Stimulated activated naive B cell treated with anti-CD40 and anti-IgM and Interleukin-4, amounts not matched to agents 10 μg/mL and 1 μg/mL and 100 μg/mL, for 72 hours (primary cell): ENCODE results near the gene ANKRD30B.

ENCODE experiments used
- ATAC-seq, 2 donors: fragments of 150-1000 bp; cut with Tn5 transposase; replicated peaks; 2 replicates each; pipeline ENCODE4 v1.10.0; 2021; ENCODE audit warnings: moderate library complexity in 1 of 2
- DNase-seq: peaks from one replicate; pipeline ENCODE4 v3.0.0; 2021
- H3K27ac Mint-ChIP-seq: one replicate; pipeline ENCODE4 v1.8.0; 2022; ENCODE audit warnings: mild to moderate bottlenecking, mixed read lengths
- H3K27me3 Mint-ChIP-seq, 2 donors: one replicate each; pipeline ENCODE4 v1.8.0; 2022; ENCODE audit warnings: mixed read lengths in 2 of 2
- H3K36me3 Mint-ChIP-seq, 2 donors: one replicate each; pipeline ENCODE4 v1.8.0; 2022; ENCODE audit warnings: mixed read lengths in 2 of 2, mild to moderate bottlenecking in 1 of 2
- H3K4me1 Mint-ChIP-seq, 2 donors: one replicate each; pipeline ENCODE4 v1.8.0; 2022; ENCODE audit warnings: mixed read lengths in 2 of 2, mild to moderate bottlenecking in 1 of 2
- H3K4me3 Mint-ChIP-seq, 2 donors: one replicate each; pipeline ENCODE4 v1.8.0; 2022; ENCODE audit warnings: mild to moderate bottlenecking in 2 of 2, mixed read lengths in 2 of 2, moderate library complexity in 1 of 2
- H3K9me3 Mint-ChIP-seq, 2 donors: one replicate each; pipeline ENCODE4 v1.8.0; 2022; ENCODE audit warnings: mixed read lengths in 2 of 2, mild to moderate bottlenecking in 1 of 2

Gene ANKRD30B

DNA sequence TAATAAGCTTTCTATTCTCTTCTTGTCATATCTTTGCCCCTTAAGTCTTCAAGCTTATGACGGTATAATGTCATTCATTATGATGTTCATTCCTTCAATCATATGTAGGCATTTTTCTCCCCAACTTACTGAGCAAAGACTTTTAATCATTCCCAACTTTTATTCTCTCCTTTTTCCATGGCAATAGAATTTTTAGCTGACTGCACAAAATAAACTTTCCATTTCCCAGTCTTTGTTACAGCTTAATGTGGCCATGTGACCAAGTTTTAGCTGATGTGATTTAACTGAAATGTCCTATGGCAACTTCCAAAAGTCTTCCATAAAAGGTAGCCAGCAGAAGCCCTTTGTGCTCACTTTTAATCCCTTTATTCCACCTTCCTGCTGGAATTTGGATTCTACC, 152.5 kb downstream of the ANKRD30B start:
- no peak overlapping the region for H3K27ac Mint-ChIP-seq
- no peak for DNase-seq
- no peaks in the 10 kb centered on the region for H3K36me3 Mint-ChIP-seq
- no peak overlapping the region for H3K4me3 Mint-ChIP-seq
- ATAC-seq: no peak
- H3K9me3 Mint-ChIP-seq: peaks cover 2 to 4% of the 10 kb centered on the region in 2 donors
- no peaks in the 10 kb centered on the region for H3K4me1 Mint-ChIP-seq
- no peaks in the 10 kb centered on the region for H3K27me3 Mint-ChIP-seq
